Left ventricle myocardium inferior (tissue), 1 donor: Measurements from ENCODE around the gene NTNG1. TPM values are rescaled to one million over a fixed set of nuclear protein-coding genes. Genes with fewer than 3 reads are reported as not detected.

Experiments used
- DNase-seq: peaks from one replicate; pipeline ENCODE4 v3.0.0-alpha.2; 2020
- H3K27ac ChIP-seq: fragments of 200-600 bp; replicated peaks from 2 replicates; pipeline ENCODE4 v1.8.0; 2021
- H3K27me3 ChIP-seq: fragments of 200-600 bp; 2 replicates; pipeline ENCODE4 v1.8.0; 2021; ENCODE audit warnings: low read depth
- H3K36me3 ChIP-seq: fragments of 200-600 bp; 2 replicates; pipeline ENCODE4 v1.8.0; 2021
- H3K4me1 ChIP-seq: fragments of 200-600 bp; 2 replicates; pipeline ENCODE4 v1.8.0; 2021
- H3K4me3 ChIP-seq: fragments of 200-600 bp; 2 replicates; pipeline ENCODE4 v1.8.0; 2021; ENCODE audit warnings: mild to moderate bottlenecking, moderate library complexity
- H3K9me3 ChIP-seq: fragments of 200-600 bp; replicated peaks from 2 replicates; pipeline ENCODE4 v1.8.0; 2021
- CTCF ChIP-seq: fragments of 200-600 bp; IDR thresholded peaks from 2 replicates; pipeline ENCODE4 v1.8.0; 2021; ENCODE audit warnings: antibody characterized with exemption, mild to moderate bottlenecking, borderline replicate concordance
- intact Hi-C: fragments of 100-400 bp; cut with micrococcal nuclease; formaldehyde crosslinking; loops from one replicate; pipeline ENCODE4 v1.11.0; 2022
- total RNA-seq: library from RNA; stranded (reverse); fragmentation: NEBNext Ultra II Directional; extraction: Animal tissue kit (Norgen Biotek cat#: 25700); gene quantifications from one replicate; pipeline ENCODE4 v1.2.1, GENCODE V29; 2021
- donor health status: DM: no; HTN: yes; CAD: no; lungs with severe emphysema.

Gene NTNG1
- total RNA-seq, 1 donor from 2014 or later, result 0.30 TPM

DNA sequence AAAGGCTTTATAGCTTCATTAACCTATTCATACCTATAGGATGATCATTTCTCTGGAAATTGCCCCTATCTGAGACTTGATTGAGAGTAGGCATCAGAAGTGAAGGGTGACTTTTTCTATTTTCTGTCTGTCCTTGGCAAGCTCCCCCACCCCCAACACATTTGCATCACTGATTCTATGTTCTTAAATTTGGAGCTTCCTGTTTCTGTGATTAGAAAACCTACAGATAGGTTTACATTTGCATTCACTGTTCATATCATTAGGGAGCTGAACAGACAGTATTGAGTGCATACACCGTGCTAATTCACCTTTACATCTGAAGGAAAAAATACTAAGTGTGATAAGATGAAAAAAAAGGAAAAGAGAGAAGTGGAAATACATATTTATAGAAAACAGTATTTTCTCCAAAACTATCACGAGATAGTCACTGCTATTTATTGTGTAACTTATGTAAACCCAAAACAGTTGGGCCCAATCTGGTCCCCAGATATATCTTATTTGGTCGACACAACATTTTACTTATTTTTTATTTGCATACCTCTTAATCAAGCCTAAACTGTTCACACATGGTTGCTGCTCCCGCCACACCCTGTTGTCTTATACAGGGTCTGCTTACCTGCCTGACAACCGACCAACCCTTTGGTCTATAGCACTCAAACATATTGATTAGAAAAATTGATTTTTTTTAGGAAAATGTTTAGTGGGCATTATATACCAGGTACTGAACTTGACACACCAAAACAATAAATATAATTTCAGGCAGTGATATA, 218.8 kb downstream of the NTNG1 start:
- H3K4me3 ChIP-seq, result no peak overlapping the region
- H3K9me3 ChIP-seq, result peaks cover 3% of the 10 kb centered on the region
- intact Hi-C loops, result no loop called here
- no peak for DNase-seq
- no peak overlapping the region for H3K27ac ChIP-seq
- no peak for TF ChIP-seq CTCF
- no peaks in the 10 kb centered on the region for H3K36me3 ChIP-seq
- no peaks in the 10 kb centered on the region for H3K27me3 ChIP-seq
- H3K4me1 ChIP-seq, result no peaks in the 10 kb centered on the region

DNA sequence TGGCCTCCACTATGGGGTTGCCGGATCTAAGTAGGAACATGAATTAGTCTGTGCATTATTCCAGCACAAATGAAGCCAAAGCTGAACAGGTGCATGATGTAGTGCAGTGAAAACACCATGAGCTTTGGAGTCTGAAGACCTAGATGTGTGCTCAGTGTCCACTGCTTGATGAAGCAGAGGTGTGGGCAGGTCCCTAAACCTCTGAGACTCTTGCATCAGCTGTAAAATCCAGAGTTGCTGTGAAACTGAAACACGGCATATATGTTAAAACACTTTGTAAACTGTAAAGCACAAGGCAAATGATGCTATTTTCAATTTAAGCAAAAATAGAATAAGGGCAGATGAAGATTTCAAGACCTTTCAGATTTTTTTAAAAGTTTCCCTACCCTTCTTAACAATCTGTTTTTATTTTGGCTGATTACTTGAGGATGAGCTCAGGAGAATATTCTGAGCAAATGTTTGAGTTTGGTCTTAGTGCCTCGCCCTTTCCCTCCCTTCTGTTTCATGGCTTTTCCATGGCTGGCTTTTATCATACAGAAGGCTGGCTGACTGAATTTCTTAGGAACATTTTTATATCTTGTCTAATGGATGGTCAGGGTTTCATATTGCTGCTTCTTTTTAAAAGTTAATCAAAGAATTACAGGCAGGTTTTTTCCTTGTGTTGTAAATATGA, 221.8 kb downstream of the NTNG1 start:
- no peaks in the 10 kb centered on the region for H3K9me3 ChIP-seq
- H3K36me3 ChIP-seq, result no peaks in the 10 kb centered on the region
- H3K4me1 ChIP-seq, result no peaks in the 10 kb centered on the region
- no peak overlapping the region for H3K4me3 ChIP-seq
- DNase-seq, result no peak
- TF ChIP-seq CTCF, result no peak
- no peaks in the 10 kb centered on the region for H3K27me3 ChIP-seq
- no peak overlapping the region for H3K27ac ChIP-seq
- intact Hi-C loops, result no loop called here

DNA sequence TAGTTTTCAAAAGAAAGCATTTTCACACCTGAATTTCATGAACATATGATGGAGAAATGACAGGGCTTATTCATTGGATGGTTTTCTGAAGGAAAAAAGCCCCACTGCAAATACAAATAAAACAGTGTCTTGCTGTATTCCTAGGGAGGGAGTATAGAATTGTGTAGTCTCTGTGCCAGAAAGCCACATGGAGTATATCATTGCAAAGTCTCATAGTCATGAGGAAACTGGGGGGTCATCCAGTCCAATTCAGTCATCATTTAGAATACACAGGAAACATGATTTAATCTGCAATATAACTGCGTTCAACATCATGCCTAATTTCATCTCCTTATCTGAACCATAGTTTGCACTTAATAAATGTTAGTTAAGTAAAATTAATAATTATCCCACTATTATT, 222.3 kb downstream of the NTNG1 start:
- Histone ChIP-seq H3K36me3 (no peaks in the 10 kb centered on the region), H3K4me3 (no peak overlapping the region), H3K4me1 (no peaks in the 10 kb centered on the region), H3K9me3 (no peaks in the 10 kb centered on the region), H3K27me3 (no peaks in the 10 kb centered on the region), H3K27ac (no peak overlapping the region)
- no peak for TF ChIP-seq CTCF
- no peak for DNase-seq
- intact Hi-C loops, result no loop called here

DNA sequence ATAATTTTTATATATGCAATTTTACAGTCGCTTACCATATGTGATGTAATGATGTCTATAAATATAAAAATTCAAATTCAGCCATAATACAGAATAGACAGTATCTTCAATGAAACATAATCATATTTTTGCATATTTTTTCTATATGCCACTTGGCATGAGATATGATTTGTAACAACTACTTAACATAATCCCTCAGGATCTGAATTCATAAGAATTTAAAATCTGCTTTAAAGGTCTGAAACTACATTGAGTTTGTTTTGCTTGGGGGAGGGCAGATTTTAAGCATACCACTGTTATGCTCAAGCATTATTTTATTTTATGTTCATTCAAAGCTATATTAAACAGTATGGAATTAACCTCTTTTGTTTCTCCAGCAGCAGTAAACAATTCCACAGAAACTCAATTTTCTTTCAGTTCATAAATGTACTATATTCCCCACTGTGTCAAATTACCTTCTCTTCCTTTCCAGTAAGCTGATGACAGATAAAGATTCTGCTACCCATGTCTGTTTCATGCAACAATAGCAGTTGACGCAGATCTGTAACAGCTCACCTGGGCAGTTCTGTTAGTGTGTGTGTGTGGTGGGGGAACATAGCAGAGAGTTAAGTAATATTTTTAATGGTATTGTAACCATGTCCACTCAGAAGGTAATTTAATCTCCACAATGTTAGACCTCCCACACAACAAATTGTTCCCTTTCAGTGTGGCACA, 224.8 kb downstream of the NTNG1 start:
- no peaks in the 10 kb centered on the region for H3K4me1 ChIP-seq
- intact Hi-C loops, result no loop called here
- no peak overlapping the region for H3K4me3 ChIP-seq
- H3K9me3 ChIP-seq, result no peaks in the 10 kb centered on the region
- no peaks in the 10 kb centered on the region for H3K27me3 ChIP-seq
- H3K27ac ChIP-seq, result no peak overlapping the region
- TF ChIP-seq CTCF, result no peak
- H3K36me3 ChIP-seq, result no peaks in the 10 kb centered on the region
- no peak for DNase-seq

GRCh38 chr1:107378426-107378825, 237.6 kb downstream of the NTNG1 start:
- intact Hi-C loops, result no loop called here
- no peak for TF ChIP-seq CTCF

More at GRCh38 chr1:107378426-107378825, 237.6 kb downstream of the NTNG1 start:
- no peaks in the 10 kb centered on the region for H3K9me3 ChIP-seq
- H3K27me3 ChIP-seq, result no peaks in the 10 kb centered on the region
- no peak overlapping the region for H3K27ac ChIP-seq
- no peaks in the 10 kb centered on the region for H3K36me3 ChIP-seq
- H3K4me1 ChIP-seq, result no peaks in the 10 kb centered on the region
- no peak for DNase-seq
- H3K4me3 ChIP-seq, result no peak overlapping the region
